HTR-8/SVneo (cell line): ENCODE results near the gene GALNT17.

Source experiments
- DNase-seq: peaks from one replicate; pipeline ENCODE4 v3.0.0; 2011; ENCODE audit warnings: low spot score, mixed read lengths; ENCODE audit not compliant: insufficient read length
- FAIRE-seq: peaks from 2 replicates; lab custom pipeline; 2011; peaks lifted over from hg19 to GRCh38; lab: Jason Lieb, UNC

Gene GALNT17

GRCh38 chr7:71482284-71482683 is 350.3 kb downstream of the GALNT17 start:
- FAIRE-seq: no peak
- DNase-seq: no peak

- FAIRE-seq (no peak), DNase-seq (no peak)
Measured at GRCh38 chr7:71484380-71484779, 352.4 kb downstream of the GALNT17 start.

- FAIRE-seq (no peak), DNase-seq (no peak)
Measured at GRCh38 chr7:71485586-71485985, 353.6 kb downstream of the GALNT17 start.

- FAIRE-seq (no peak), DNase-seq (no peak)
Measured at GRCh38 chr7:71486414-71486813, 354.5 kb downstream of the GALNT17 start.

- DNase-seq (no peak), FAIRE-seq (no peak)
Measured at GRCh38 chr7:71486856-71487628, 355.1 kb downstream of the GALNT17 start.

GRCh38 chr7:71488308-71488707 is 356.4 kb downstream of the GALNT17 start:
- FAIRE-seq: no peak
- no peak for DNase-seq

GRCh38 chr7:71491336-71491735 is 359.4 kb downstream of the GALNT17 start:
- DNase-seq (no peak), FAIRE-seq (no peak)

- no peak for FAIRE-seq
Measured at GRCh38 chr7:71495828-71496227, 363.9 kb downstream of the GALNT17 start.

GRCh38 chr7:71497256-71497946 is 365.5 kb downstream of the GALNT17 start:
- FAIRE-seq: no peak
- no peak for DNase-seq

More at GRCh38 chr7:71495828-71496227, 363.9 kb downstream of the GALNT17 start:
- DNase-seq: no peak

- FAIRE-seq (no peak), DNase-seq (no peak)
Measured at GRCh38 chr7:71498381-71498780, 366.4 kb downstream of the GALNT17 start.

GRCh38 chr7:71504697-71505441 is 372.9 kb downstream of the GALNT17 start:
- DNase-seq: no peak
- no peak for FAIRE-seq

- no peak for DNase-seq
- no peak for FAIRE-seq
Measured at GRCh38 chr7:71506822-71507221, 374.9 kb downstream of the GALNT17 start.

- FAIRE-seq (no peak), DNase-seq (no peak)
Measured at GRCh38 chr7:71507680-71508602, 376.0 kb downstream of the GALNT17 start.

- DNase-seq: no peak
- FAIRE-seq: no peak
Measured at GRCh38 chr7:71509381-71509780, 377.4 kb downstream of the GALNT17 start.

GRCh38 chr7:71511361-71511807 is 379.4 kb downstream of the GALNT17 start:
- DNase-seq: no peak
- no peak for FAIRE-seq

- FAIRE-seq: no peak
- no peak for DNase-seq
Measured at GRCh38 chr7:71517940-71518699, 386.2 kb downstream of the GALNT17 start.

- DNase-seq (no peak), FAIRE-seq (no peak)
Measured at GRCh38 chr7:71518880-71519279, 386.9 kb downstream of the GALNT17 start.

GRCh38 chr7:71521506-71521905 is 389.6 kb downstream of the GALNT17 start:
- no peak for DNase-seq
- no peak for FAIRE-seq

- DNase-seq: no peak
- no peak for FAIRE-seq
Measured at GRCh38 chr7:71526106-71526505, 394.2 kb downstream of the GALNT17 start.
